Right lobe of liver (tissue), 4 donors: ENCODE measurements around the gene CERS6.

ENCODE experiments used
- POLR2A ChIP-seq: fragments of 450-650 bp; IDR thresholded peaks from one replicate; pipeline ENCODE4 v1.6.1; 2017; ENCODE audit warnings: antibody characterized with exemption, mild to moderate bottlenecking
- TF ChIP-seq, protein P1 (sequence below), 4 donors: fragments of 200-600 bp in 3 of 4; fragments of 450-650 bp in 1 of 4; IDR thresholded peaks; one replicate each; pipeline versions ENCODE4 v1.5.1 to v1.8.0; 2016 to 2022; ENCODE audit warnings: antibody characterized with exemption in 4 of 4, mild to moderate bottlenecking in 2 of 4
- donor health status: DM: no; HTN: no; CAD: no.
- donor health status: DM: no; HTN: no; CAD: no.
- donor health status: DM: no; HTN: yes; CAD: no.

DNA sequence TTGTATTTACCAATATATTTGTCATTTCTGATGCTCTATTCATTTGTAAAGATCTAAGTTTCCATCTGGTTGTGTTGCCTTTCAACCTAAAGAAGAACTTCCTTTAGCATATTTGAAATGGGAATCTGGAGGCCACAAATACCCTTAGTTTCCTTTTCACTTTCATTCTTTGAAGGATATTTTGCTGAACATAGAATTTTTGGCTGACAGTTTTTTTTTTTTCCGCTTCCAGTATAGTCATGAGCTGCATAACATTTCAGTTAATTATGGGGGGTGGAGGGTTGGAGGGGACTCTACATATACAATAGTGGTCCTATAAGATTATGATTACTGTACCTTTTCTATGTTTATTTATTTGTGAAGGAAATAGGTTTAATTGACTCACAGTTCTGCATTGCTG is 83.9 kb downstream of the CERS6 start:
- TF ChIP-seq POLR2A: no peak
- TF ChIP-seq, protein P1, sequence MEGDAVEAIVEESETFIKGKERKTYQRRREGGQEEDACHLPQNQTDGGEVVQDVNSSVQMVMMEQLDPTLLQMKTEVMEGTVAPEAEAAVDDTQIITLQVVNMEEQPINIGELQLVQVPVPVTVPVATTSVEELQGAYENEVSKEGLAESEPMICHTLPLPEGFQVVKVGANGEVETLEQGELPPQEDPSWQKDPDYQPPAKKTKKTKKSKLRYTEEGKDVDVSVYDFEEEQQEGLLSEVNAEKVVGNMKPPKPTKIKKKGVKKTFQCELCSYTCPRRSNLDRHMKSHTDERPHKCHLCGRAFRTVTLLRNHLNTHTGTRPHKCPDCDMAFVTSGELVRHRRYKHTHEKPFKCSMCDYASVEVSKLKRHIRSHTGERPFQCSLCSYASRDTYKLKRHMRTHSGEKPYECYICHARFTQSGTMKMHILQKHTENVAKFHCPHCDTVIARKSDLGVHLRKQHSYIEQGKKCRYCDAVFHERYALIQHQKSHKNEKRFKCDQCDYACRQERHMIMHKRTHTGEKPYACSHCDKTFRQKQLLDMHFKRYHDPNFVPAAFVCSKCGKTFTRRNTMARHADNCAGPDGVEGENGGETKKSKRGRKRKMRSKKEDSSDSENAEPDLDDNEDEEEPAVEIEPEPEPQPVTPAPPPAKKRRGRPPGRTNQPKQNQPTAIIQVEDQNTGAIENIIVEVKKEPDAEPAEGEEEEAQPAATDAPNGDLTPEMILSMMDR (IDR thresholded peaks at IDR 0.05): no peak
